HG03095 (cell line): ENCODE results near the gene ARHGEF26.

Experiments used
- ATAC-seq: cut with Tn5 transposase; IDR thresholded peaks from one replicate; pipeline ENCODE4 v1.9.1; 2021; ENCODE audit warnings: moderate library complexity; ENCODE audit not compliant: unreplicated experiment

ARHGEF26 gene

DNA sequence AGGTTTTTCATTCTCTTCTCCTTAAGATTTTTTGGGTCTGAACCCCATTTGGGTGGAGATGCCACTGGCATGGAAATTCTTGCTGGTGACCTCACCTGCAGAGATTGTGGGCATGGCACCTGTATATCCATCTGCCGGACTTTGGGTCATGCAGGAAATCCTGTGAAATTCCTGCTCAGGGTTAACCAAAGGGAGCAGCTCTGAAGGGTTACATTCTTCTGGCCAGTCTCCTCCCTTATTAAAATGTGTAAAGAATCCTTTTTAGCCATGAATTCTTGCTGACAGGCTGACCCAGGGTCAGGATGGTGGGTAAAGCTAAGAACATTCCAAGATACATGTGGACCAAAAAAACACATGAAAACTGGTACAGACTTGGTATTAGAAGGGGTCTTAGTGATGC lies 27.4 kb downstream of the ARHGEF26 start:
- ATAC-seq: no peak

DNA sequence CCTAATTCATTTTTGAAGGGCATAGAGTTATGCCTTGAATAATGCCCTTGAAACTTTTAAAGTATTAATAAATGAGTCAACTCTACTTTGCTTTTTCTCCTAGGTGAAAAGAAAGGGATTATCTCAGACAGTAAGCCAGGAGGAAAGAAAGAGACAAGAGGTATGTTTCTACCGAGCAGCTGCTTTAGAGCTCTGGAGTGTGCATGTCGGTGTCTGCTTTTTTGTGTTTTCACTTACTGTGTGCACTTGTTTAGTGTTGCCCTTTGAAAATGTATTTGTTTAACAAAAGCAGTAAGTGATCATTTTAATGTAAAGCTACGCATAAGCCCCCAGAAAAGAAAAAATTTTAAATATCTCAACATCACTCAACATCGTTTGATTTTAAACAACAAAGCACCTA lies 28.1 kb downstream of the ARHGEF26 start:
- ATAC-seq: no peak

- no peak for ATAC-seq
These were observed 30.8 kb downstream of the ARHGEF26 start for GRCh38 chr3:154151969-154152368.

- ATAC-seq: no peak
These were observed 31.6 kb downstream of the ARHGEF26 start for GRCh38 chr3:154152741-154153140.

DNA sequence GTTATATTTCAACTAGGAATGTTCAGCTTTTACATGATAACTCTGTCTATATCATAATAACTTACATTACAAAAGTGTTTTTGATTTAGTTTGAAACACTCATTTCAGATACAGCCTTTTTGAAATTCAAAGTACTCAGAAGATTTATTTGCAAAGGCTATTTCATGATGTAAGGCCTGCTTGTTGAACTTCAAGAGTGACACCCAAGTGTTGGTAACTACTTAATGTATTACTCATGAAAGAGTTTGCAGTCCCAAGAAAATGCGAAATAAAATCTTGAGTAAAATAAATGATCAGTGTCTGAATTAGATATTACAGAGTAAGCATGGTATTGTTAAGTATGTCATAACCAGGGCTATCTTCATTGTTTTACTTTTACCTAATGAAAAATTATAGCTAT lies 35.3 kb downstream of the ARHGEF26 start:
- no peak for ATAC-seq

DNA sequence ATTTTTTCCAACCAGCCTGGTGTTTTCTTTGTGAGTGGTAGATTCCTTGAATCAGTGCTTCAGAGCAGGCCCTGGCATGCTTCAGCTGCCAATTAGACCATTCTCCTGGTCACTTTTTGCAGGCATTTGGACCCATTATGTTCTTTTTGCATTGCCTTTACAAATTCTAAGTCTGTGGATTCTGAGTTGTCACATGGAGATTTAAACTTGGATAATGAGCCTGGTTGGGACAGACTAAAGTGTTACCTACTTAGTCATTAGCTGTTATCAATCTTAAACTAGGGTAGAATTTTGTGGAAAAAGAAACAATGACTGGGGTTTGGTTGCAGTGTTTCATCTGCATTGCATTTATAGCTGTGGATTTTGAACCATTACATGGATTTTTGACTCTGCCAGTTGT lies 40.6 kb downstream of the ARHGEF26 start:
- no peak for ATAC-seq

- no peak for ATAC-seq
These were observed 43.2 kb downstream of the ARHGEF26 start for GRCh38 chr3:154164387-154164786.

DNA sequence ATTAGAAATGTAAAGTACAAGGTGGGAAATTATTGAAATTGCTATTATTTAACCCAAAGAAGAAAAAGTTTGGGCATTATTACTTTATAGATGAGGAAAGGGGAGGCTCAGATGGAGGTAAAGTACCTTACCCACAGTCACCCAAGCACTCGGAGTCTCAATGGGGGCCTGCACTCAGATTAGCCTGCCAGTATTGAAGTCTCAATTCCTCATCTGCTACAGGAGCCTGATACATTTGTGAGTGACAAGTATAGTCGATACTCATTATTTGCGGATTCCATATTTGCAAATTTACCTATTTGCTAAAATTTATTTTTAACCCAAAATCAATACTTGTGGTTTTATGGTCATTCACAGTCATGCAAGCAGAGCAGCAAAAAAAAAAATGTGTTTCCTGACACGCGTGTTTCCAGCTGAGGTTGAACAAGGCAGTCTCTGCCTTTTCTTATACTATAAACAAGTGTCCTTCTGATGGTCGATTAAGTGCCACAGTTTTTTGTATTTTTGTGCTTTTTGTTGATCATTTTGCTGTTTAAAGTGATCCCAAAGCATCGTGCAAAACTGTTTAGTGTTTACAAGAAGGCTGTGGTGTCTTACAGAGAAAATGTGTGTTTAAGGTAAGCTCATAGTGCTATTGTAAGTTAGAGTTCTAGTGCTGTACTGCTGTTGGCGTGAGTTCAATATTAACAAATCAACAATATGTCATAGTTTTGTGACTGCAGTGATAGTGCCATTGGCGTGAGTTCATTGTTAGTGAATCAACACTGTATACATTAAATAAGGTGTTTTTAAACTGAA lies 48.0 kb downstream of the ARHGEF26 start:
- ATAC-seq: no peak

DNA sequence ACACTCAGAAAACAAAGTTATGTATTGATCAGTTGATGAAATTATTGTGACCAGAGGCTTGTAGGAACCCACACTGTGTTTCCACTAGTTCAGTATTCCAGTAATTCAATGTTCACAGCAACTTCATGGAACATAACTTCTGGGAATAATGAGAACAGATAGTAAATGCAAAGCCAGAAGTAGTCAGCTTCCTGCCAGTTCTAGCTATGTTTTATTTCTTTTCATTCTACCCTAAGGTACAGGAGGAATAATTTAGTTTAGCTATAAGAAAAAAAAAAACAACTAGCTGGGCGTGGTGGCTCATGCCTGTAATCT lies 48.6 kb downstream of the ARHGEF26 start:
- no peak for ATAC-seq

GRCh38 chr3:154170300-154170699 lies 49.1 kb downstream of the ARHGEF26 start:
- no peak for ATAC-seq

GRCh38 chr3:154175041-154175440 lies 53.9 kb downstream of the ARHGEF26 start:
- no peak for ATAC-seq

DNA sequence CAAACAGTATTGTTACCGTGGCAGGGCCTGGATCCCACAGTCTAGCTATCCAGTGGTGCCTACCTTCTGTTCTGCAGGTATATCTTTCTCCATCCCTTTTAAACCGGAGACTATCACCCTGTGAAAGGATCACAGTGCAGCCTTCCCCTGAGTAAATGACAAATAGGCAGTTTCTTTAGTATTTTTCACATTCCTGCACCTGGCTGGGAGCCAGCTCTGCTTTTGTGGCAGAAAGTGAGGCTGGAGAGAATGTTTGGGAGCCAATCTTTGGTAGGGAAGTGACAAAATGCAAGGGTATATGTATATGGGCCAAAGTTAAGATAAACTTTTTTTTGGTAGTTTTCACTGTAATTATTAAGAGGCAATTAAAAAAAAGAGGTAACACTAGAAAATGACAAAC lies 54.8 kb downstream of the ARHGEF26 start:
- no peak for ATAC-seq

DNA sequence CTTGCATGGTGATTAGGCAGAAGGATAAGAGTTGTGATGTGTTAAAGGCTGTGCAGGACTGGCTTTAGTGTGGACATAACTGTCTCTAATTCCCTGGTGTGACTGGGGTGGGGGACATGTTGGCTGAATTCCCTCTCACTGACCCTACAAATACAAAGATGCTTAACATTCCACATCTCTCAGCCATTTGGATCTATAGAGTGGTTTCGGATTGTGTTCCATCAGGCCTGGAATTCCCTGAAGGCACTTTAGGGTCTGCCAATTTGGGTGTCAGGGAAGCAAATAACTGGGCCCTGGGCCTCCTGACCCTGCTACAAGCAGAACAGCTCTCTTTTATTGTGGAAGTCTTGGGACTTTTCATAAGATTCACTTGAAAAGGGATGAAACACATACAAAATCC lies 56.2 kb downstream of the ARHGEF26 start:
- no peak for ATAC-seq

DNA sequence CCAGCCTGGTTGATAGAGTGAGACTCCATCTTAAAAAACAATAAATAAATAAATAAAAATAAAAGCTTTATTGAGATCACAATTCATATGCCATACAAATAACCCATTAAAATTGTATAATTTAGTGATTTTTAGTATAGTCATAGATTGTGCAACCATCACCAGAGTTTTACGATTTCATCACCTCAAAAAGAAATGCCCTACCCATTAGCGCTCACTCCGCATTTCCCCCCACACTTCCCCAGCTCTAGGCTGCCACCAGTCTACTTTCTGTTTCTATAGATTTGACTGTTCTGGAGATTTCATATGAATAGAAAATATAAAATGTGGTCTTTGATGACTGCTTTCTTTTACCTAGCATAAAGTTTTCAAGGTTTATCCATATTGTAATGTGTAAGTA lies 57.0 kb downstream of the ARHGEF26 start:
- ATAC-seq: no peak

- no peak for ATAC-seq
These were observed 59.9 kb downstream of the ARHGEF26 start for GRCh38 chr3:154180836-154181691.

DNA sequence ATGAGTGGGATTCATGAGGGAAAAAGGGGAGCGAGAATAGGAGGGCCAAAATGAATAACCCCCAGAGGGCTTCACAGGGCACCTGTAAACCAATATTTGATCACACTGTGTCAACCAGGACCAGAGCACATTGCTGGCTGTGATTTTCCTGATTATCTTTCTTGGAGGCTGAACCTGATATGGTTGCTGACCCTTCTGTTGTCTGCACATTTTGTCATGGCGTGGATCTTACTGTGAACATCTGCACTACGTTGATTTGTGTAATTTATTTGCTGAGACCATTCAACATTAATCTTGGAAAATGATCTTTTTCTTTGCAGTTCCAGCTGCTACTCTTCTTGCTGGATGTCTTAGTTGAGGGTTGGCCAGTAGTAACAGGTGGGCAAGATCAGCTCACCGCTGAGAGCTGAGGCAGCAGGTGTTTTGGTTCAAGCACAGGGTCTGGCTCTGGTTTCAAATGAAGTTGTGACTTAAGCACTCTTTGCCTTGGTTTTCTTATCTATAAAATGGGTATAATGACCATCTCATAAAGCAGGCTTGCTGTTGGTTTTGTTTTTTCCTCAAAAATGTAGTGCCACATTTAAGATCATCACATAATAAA lies 61.2 kb downstream of the ARHGEF26 start:
- no peak for ATAC-seq

DNA sequence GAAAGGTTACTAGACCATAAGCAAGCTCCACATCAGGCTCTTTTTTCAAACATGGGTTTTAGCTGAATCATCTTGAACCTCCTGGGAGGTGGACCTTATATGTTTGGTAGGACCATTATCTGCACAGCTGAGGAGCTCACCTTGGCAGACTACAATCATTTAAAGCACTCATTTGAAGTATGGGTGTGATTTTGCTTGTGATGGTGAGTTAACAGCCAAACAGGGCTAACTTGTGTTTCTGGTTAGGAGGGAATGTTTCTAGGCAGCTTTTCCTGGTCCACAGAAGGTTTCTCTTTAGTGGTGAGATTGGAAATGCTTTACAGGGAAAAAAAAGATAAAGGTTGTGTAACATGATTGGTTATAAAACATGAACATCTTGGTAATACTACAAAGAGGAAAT lies 61.8 kb downstream of the ARHGEF26 start:
- ATAC-seq: no peak

DNA sequence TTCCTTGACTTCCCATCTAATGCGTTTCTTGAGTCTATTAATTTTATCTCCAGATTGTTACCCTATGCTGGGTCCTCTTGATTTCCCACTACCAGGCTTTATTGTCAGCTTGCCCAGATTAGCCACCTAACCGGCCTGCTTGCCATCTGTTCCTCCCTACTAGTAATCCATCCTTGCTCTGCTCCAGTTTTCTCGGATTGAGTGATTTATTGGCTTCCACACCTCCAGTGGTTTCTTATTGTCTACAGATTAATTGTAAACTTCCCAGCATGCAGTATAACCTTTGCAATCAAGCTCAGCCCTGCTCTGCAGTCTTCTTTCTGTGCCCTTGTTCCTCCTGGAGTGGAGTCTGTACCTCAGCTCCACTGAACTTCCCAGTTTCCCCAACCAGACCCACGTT lies 63.4 kb downstream of the ARHGEF26 start:
- ATAC-seq: no peak

DNA sequence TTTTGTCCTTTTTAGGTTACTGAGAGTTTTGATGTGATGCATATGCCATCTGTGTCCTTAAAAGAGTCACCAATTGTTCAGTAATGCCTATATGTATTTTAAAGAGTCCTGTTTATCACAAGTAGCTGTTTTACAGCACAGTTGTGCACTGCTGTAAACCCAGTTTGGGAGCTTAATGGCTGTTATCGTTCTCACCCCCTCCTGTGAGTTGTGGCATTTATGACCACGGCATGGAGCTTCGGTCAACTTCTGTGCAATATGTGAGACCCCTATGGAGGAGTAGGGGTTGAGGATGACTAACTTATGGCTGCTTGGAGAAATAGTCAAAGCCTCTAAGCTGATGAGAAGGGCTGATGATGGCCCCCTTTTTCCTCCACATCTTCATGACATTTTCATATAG lies 67.2 kb downstream of the ARHGEF26 start:
- ATAC-seq: no peak

GRCh38 chr3:154188846-154189245 lies 67.7 kb downstream of the ARHGEF26 start:
- ATAC-seq: no peak

GRCh38 chr3:154191520-154191919 lies 70.3 kb downstream of the ARHGEF26 start:
- ATAC-seq: no peak

DNA sequence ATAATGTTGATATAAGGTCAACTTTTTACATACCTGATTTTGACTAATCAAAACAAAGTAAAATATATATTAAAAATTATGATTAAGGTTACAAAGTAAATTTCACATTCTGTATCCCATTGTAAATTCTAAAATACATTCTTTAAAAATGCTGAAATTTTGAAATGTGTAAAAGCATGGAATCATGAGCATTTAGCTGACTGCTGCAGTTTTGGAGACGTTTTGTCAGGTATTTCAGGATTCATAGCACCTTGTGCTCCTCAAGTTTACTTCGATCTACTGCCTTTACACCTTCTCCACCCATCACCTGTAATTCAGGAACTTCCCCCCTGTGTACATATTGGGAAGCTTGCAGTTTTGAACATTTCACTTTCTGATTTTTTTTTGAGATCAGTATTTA lies 71.0 kb downstream of the ARHGEF26 start:
- no peak for ATAC-seq
